HCT116 (cell line): Measurements from ENCODE around the gene LCK. TPM values are rescaled to one million over a fixed set of nuclear protein-coding genes. Genes with fewer than 3 reads are reported as not detected.

Experiments used
- ATAC-seq: fragments of 200-7000 bp; cut with Tn5 transposase; 2 replicates; pipeline ENCODE4 v1.9.1; 2020; ENCODE audit warnings: mild to moderate bottlenecking, moderate library complexity
- BruUV-seq: library from RNA; stranded (reverse); fragments of 400-500 nt; replicated peaks from 2 replicates; lab custom pipeline; 2021; lab: Mats Ljungman, UMichigan
- CTCF ChIA-PET: fragments of 300-600 bp; sonication (Branson Sonifier 250); formaldehyde crosslinking; loops from one replicate; lab custom pipeline; 2021; ENCODE audit warnings: antibody characterized with exemption; lab: Charles Lee
- POLR2A ChIA-PET: fragments of 300-600, 350-600 bp; sonication (Branson Sonifier 250); formaldehyde crosslinking; loops from one replicate; lab custom pipeline; 2021; ENCODE audit warnings: antibody characterized with exemption; lab: Charles Lee
- RAD21 ChIA-PET, 2 experiments: fragments of 300-600 bp; sonication (Branson Sonifier 250); formaldehyde crosslinking; loops; one replicate each; lab custom pipeline; 2023; ENCODE audit warnings: low total read pairs in 2 of 2; ENCODE audit not compliant: uncharacterized antibody in 2 of 2, unreplicated experiment in 2 of 2, low non-redundant PET in 1 of 2; lab: Charles Lee
- DNase-seq: peaks from one replicate; pipeline ENCODE4 v3.0.0-alpha.2; 2010; ENCODE audit warnings: low read depth, low spot score
- H2AFZ ChIP-seq: fragments of 200-600 bp; shearing (Covaris generic), sonication (generic); 2 replicates; pipeline ENCODE4 v1.6.1; 2017; ENCODE audit warnings: low read depth, mixed run types, mixed read lengths, antibody characterized with exemption, low read length; ENCODE audit not compliant: poor library complexity, severe bottlenecking
- H3K27ac ChIP-seq: 2 replicates; pipeline ENCODE4 v1.5.1; 2012; ENCODE audit warnings: low read depth, low read length
- H3K27me3 ChIP-seq: fragments of 200-600 bp; sonication (generic); 2 replicates; pipeline ENCODE4 v1.6.1; 2016; ENCODE audit warnings: mixed run types, low read length, mixed read lengths; ENCODE audit not compliant: insufficient read depth
- H3K36me3 ChIP-seq, 2 experiments: fragments of 200-500 bp in 1 of 2; fragments of 200-600 bp in 1 of 2; sonication (Bioruptor generic) in 1 of 2; sonication (generic) in 1 of 2; 2 replicates each; pipeline versions ENCODE4 v1.5.1 to v1.6.1; 2014 to 2016; ENCODE audit warnings: low read length in 2 of 2, inconsistent platforms in 1 of 2, mixed read lengths in 1 of 2, mixed run types in 1 of 2; ENCODE audit not compliant: insufficient read depth in 2 of 2, control insufficient read depth in 1 of 2
- H3K4me1 ChIP-seq, 2 experiments: fragments of 200-600 bp in 1 of 2; sonication (generic) in 1 of 2; 2 replicates each; pipeline versions ENCODE4 v1.5.1 to v1.6.1; 2012 to 2017; ENCODE audit warnings: low read length in 2 of 2, inconsistent platforms in 1 of 2, mild to moderate bottlenecking in 1 of 2, mixed read lengths in 1 of 2, mixed run types in 1 of 2, moderate library complexity in 1 of 2; ENCODE audit not compliant: insufficient read depth in 2 of 2, control insufficient read depth in 1 of 2
- H3K4me2 ChIP-seq: fragments of 200-600 bp; sonication (generic); 2 replicates; pipeline ENCODE4 v1.6.1; 2017; ENCODE audit warnings: mixed run types, low read length, mixed read lengths
- H3K4me3 ChIP-seq, 2 experiments: fragments of 200-600 bp in 1 of 2; sonication (generic) in 1 of 2; replicated peaks in 1 of 2; 2 replicates each; pipeline ENCODE4 v1.5.1; 2011 to 2016; ENCODE audit warnings: low read length in 2 of 2, control low read depth in 1 of 2, low read depth in 1 of 2, mild to moderate bottlenecking in 1 of 2, mixed read lengths in 1 of 2, mixed run types in 1 of 2
- H3K79me2 ChIP-seq: fragments of 200-600 bp; sonication (generic); 2 replicates; pipeline ENCODE4 v1.6.1; 2017; ENCODE audit warnings: mild to moderate bottlenecking, mixed run types, low read length, moderate library complexity, mixed read lengths; ENCODE audit not compliant: insufficient read depth
- H3K9ac ChIP-seq: fragments of 200-600 bp; sonication (generic); 2 replicates; pipeline ENCODE4 v1.6.1; 2016; ENCODE audit warnings: low read length, mixed read lengths
- H3K9me2 ChIP-seq: fragments of 200-600 bp; sonication (generic), shearing (Covaris generic); 2 replicates; pipeline ENCODE4 v1.6.1; 2017; ENCODE audit warnings: mixed run types, mild to moderate bottlenecking, moderate library complexity; ENCODE audit not compliant: insufficient read depth
- H3K9me3 ChIP-seq, 2 experiments: fragments of 200-500 bp in 1 of 2; fragments of 200-600 bp in 1 of 2; sonication (Bioruptor generic) in 1 of 2; sonication (generic) in 1 of 2; 2 replicates each; pipeline ENCODE4 v1.6.1; 2014 to 2017; ENCODE audit warnings: low read length in 2 of 2, mixed read lengths in 2 of 2, inconsistent platforms in 1 of 2, low read depth in 1 of 2, mild to moderate bottlenecking in 1 of 2, mixed run types in 1 of 2, moderate library complexity in 1 of 2; ENCODE audit not compliant: control insufficient read depth in 1 of 2, insufficient read depth in 1 of 2
- H4K20me1 ChIP-seq: fragments of 200-600 bp; sonication (generic), shearing (Covaris generic); 2 replicates; pipeline ENCODE4 v1.6.1; 2017; ENCODE audit warnings: mixed run types, mild to moderate bottlenecking, moderate library complexity; ENCODE audit not compliant: insufficient read depth
- CBX3 ChIP-seq: IDR thresholded peaks from 2 replicates; pipeline ENCODE4 v1.6.1; 2012; ENCODE audit warnings: low read depth
- ELF1 ChIP-seq: IDR thresholded peaks from 2 replicates; pipeline ENCODE4 v1.6.1; 2012; ENCODE audit warnings: low read depth, borderline replicate concordance
- JUND ChIP-seq: IDR thresholded peaks from 2 replicates; pipeline ENCODE4 v1.6.1; 2012
- POLR2AphosphoS5 ChIP-seq: IDR thresholded peaks from 2 replicates; pipeline ENCODE4 v1.6.1; 2011; ENCODE audit warnings: mild to moderate bottlenecking, low read depth, low read length, moderate library complexity
- SIN3A ChIP-seq: IDR thresholded peaks from 2 replicates; pipeline ENCODE4 v1.6.1; 2012; ENCODE audit warnings: low read depth
- SP1 ChIP-seq: IDR thresholded peaks from 2 replicates; pipeline ENCODE4 v1.6.1; 2012; ENCODE audit warnings: low read depth
- YY1 ChIP-seq: IDR thresholded peaks from 2 replicates; pipeline ENCODE4 v1.6.1; 2011; ENCODE audit warnings: low read length, low read depth, moderate library complexity, mild to moderate bottlenecking; ENCODE audit not compliant: insufficient replicate concordance; ENCODE audit errors: extremely low read depth
- ZFX ChIP-seq: fragments of 450-650 bp; IDR thresholded peaks from 2 replicates; pipeline ENCODE4 v1.6.1; 2017
- ZNF274 ChIP-seq: fragments of 200-500 bp; sonication (Bioruptor generic); IDR thresholded peaks from 2 replicates; pipeline ENCODE4 v1.6.1; 2014; ENCODE audit warnings: mild to moderate bottlenecking, low read depth, low read length, inconsistent platforms
- intact Hi-C: fragments of 100-400 bp; cut with micrococcal nuclease; formaldehyde crosslinking; loops from 2 replicates; pipeline ENCODE4 v1.10.0; 2022
- total RNA-seq: library from RNA; stranded (reverse); gene quantifications from one replicate; pipeline ENCODE4 v1.2.1, GENCODE V29; 2021; ENCODE audit not compliant: unreplicated experiment
- TF ChIP-seq, protein P1 (sequence below): IDR thresholded peaks from 2 replicates; pipeline ENCODE4 v1.6.1; 2011; ENCODE audit warnings: mild to moderate bottlenecking, low read length, moderate library complexity; ENCODE audit not compliant: insufficient replicate concordance; ENCODE audit errors: extremely low read depth
- TF ChIP-seq, protein P2 (sequence below): IDR thresholded peaks from 2 replicates; pipeline ENCODE4 v1.6.1; 2012
- TF ChIP-seq, protein P3 (sequence below): IDR thresholded peaks from 2 replicates; pipeline ENCODE4 v1.6.1; 2012; ENCODE audit warnings: low read depth
- TF ChIP-seq, protein P4 (sequence below), 3 experiments: fragments of 200-600 bp in 1 of 3; sonication (generic) in 1 of 3; IDR thresholded peaks in 2 of 3; conservative IDR thresholded peaks in 1 of 3; 2 replicates each; pipeline ENCODE4 v1.5.1; 2012 to 2017; ENCODE audit warnings: low read depth in 2 of 3, low read length in 2 of 3, antibody characterized with exemption in 1 of 3, borderline replicate concordance in 1 of 3, control low read depth in 1 of 3, mild to moderate bottlenecking in 1 of 3, mixed read lengths in 1 of 3, mixed run types in 1 of 3, moderate library complexity in 1 of 3; ENCODE audit not compliant: insufficient read depth in 1 of 3

The LCK gene
- total RNA-seq, 1 experiment from 2014 or later: 0.79 TPM

DNA sequence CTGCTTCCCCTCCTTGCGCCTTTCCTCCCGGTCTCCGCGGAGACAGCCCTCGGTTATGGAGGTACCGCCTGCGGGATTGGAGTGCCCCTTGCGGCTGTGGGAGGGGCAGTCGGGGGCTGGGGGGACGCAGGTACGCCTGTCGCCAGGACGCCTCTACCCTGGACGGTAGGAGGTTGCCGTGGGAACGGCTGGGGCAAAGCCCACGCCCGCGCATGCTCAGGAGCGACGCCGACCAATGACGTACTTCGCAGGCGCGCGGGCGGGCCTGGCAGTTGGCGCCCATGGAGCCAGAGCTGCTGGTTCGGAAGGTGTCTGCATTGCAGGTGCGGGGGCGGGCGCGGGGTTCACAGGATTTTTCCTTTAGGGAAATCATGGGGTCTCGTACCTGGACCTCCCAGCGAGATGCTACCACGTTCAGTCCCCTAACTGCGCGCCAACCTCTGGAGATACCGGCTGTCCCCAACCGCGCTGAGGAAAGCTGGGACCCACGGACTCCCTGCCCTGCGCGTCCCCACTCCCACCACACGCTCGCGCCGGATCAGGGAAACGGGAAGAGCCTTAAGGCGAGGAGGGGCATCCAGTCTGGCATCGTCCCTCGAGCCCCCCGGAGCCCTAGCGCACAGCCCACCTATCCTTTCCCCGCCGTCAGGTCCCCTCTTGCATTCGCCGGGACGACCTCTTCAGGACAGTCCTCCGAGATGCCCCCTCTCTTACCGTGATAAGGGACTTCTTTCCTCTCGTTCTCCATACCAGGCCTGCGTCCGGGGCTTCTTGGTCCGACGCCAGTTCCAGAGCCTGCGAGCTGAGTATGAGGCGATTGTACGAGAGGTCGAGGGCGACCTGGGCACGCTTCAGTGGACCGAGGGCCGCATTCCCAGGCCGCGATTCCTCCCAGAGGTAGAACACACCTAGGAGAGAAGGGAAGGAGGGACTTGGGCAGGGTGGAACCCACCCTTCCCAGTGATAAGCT, 45.4 kb upstream of the LCK start, which contains the start of gene IQCC (continued):
- TF ChIP-seq, protein P1, sequence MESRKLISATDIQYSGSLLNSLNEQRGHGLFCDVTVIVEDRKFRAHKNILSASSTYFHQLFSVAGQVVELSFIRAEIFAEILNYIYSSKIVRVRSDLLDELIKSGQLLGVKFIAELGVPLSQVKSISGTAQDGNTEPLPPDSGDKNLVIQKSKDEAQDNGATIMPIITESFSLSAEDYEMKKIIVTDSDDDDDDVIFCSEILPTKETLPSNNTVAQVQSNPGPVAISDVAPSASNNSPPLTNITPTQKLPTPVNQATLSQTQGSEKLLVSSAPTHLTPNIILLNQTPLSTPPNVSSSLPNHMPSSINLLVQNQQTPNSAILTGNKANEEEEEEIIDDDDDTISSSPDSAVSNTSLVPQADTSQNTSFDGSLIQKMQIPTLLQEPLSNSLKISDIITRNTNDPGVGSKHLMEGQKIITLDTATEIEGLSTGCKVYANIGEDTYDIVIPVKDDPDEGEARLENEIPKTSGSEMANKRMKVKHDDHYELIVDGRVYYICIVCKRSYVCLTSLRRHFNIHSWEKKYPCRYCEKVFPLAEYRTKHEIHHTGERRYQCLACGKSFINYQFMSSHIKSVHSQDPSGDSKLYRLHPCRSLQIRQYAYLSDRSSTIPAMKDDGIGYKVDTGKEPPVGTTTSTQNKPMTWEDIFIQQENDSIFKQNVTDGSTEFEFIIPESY: no peak
- TF ChIP-seq POLR2AphosphoS5: peak; percentile 96
- no peak for TF ChIP-seq ZNF274
- TF ChIP-seq ZFX: peak; percentile 69; the same call in 1 of the 2 replicates
- TF ChIP-seq SIN3A: no peak; the same call in 1 of the 2 replicates
- TF ChIP-seq, all 23 proteins: peak for 6

DNA sequence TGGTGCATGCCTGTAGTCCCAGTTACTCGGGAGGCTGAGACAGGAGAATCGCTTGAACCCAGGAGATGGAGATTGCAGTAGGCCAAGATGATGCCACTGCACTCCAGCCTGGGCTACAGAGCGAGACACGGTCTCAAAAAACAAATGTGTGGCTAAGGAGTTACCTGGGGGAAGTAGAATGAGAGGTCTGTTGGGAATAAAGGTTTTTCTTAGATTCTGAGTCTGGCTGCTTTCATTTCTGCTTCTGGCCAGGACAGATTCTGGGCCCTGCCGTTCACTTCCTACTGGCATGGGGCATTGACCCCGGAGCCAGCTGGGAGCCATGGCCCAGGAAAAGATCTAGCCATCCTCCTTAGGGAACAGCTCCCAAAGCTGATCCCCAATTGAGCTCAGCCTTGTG, 42.6 kb upstream of the LCK start:
- Histone ChIP-seq H3K79me2 (peaks cover 19% of the 10 kb centered on the region; the same call in 1 of the 2 replicates), H3K4me2 (0 out of 2 replicates have a peak overlapping the region, but pooled peaks have one; percentile 15), H3K9me3 (no peaks in the 10 kb centered on the region), H3K9me2 (no peaks in the 10 kb centered on the region), H4K20me1 (no peaks in the 10 kb centered on the region), H3K4me3 (no peak overlapping the region), H3K9ac (no peak overlapping the region), H3K4me1 (peaks cover 6 to 25% of the 10 kb centered on the region in 2 experiments; a peak in 2 of 4 replicates), H2AFZ (no peak overlapping the region), H3K27ac (no peak overlapping the region), H3K36me3 (peaks cover 0 to 11% of the 10 kb centered on the region in 2 experiments; a peak in 1 of 4 replicates), H3K27me3 (no peaks in the 10 kb centered on the region)
- TF ChIP-seq ELF1 (no peak), CBX3 (no peak), JUND (no peak), SP1 (no peak), YY1 (no peak)
- TF ChIP-seq, protein P2, sequence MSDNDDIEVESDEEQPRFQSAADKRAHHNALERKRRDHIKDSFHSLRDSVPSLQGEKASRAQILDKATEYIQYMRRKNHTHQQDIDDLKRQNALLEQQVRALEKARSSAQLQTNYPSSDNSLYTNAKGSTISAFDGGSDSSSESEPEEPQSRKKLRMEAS: no peak
- TF ChIP-seq, protein P3, sequence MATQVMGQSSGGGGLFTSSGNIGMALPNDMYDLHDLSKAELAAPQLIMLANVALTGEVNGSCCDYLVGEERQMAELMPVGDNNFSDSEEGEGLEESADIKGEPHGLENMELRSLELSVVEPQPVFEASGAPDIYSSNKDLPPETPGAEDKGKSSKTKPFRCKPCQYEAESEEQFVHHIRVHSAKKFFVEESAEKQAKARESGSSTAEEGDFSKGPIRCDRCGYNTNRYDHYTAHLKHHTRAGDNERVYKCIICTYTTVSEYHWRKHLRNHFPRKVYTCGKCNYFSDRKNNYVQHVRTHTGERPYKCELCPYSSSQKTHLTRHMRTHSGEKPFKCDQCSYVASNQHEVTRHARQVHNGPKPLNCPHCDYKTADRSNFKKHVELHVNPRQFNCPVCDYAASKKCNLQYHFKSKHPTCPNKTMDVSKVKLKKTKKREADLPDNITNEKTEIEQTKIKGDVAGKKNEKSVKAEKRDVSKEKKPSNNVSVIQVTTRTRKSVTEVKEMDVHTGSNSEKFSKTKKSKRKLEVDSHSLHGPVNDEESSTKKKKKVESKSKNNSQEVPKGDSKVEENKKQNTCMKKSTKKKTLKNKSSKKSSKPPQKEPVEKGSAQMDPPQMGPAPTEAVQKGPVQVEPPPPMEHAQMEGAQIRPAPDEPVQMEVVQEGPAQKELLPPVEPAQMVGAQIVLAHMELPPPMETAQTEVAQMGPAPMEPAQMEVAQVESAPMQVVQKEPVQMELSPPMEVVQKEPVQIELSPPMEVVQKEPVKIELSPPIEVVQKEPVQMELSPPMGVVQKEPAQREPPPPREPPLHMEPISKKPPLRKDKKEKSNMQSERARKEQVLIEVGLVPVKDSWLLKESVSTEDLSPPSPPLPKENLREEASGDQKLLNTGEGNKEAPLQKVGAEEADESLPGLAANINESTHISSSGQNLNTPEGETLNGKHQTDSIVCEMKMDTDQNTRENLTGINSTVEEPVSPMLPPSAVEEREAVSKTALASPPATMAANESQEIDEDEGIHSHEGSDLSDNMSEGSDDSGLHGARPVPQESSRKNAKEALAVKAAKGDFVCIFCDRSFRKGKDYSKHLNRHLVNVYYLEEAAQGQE: no peak
- TF ChIP-seq, protein P4, sequence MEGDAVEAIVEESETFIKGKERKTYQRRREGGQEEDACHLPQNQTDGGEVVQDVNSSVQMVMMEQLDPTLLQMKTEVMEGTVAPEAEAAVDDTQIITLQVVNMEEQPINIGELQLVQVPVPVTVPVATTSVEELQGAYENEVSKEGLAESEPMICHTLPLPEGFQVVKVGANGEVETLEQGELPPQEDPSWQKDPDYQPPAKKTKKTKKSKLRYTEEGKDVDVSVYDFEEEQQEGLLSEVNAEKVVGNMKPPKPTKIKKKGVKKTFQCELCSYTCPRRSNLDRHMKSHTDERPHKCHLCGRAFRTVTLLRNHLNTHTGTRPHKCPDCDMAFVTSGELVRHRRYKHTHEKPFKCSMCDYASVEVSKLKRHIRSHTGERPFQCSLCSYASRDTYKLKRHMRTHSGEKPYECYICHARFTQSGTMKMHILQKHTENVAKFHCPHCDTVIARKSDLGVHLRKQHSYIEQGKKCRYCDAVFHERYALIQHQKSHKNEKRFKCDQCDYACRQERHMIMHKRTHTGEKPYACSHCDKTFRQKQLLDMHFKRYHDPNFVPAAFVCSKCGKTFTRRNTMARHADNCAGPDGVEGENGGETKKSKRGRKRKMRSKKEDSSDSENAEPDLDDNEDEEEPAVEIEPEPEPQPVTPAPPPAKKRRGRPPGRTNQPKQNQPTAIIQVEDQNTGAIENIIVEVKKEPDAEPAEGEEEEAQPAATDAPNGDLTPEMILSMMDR (IDR thresholded peaks at IDR 0.05 in 2 of 3, conservative IDR thresholded peaks at IDR 0.05 in 1 of 3; ENCODE audit: borderline replicate concordance in 1 of 3, insufficient read depth in 1 of 3, low read depth in 2 of 3, low read length in 2 of 3): no peak
- ChIA-PET POLR2A (no interaction called here), CTCF (no interaction called here), RAD21 (no interaction called here)
- no peak for DNase-seq
- ATAC-seq: no peak
- intact Hi-C loops: no loop called here
- no TSS peak for BruUV-seq
